SK-MEL-5 (cell line): ENCODE results near the gene MOB3C. TPM values are rescaled to one million over a fixed set of nuclear protein-coding genes. Genes with fewer than 3 reads are reported as not detected.

Experiments
- DNase-seq: peaks from one replicate; pipeline ENCODE4 v3.0.0-alpha.2; 2016; ENCODE audit warnings: low read depth, low spot score
- in situ Hi-C: cut with HindIII; loops from 2 replicates; pipeline ENCODE4 v1.10.0; 2016; ENCODE audit warnings: low sequenced_read_pairs, high pct_unique_total_duplicates, low pct_unique_long_range_greater_than_20kb
- total RNA-seq: library from RNA; depleted of rRNA; stranded (reverse); fragments of >200 nt; shearing (Covaris generic); gene quantifications from 2 replicates; pipeline ENCODE4 v1.2.3, GENCODE V29; 2014; rRNA removed

MOB3C gene
- total RNA-seq, 1 experiment from 2014 or later: 4.8 TPM

DNA sequence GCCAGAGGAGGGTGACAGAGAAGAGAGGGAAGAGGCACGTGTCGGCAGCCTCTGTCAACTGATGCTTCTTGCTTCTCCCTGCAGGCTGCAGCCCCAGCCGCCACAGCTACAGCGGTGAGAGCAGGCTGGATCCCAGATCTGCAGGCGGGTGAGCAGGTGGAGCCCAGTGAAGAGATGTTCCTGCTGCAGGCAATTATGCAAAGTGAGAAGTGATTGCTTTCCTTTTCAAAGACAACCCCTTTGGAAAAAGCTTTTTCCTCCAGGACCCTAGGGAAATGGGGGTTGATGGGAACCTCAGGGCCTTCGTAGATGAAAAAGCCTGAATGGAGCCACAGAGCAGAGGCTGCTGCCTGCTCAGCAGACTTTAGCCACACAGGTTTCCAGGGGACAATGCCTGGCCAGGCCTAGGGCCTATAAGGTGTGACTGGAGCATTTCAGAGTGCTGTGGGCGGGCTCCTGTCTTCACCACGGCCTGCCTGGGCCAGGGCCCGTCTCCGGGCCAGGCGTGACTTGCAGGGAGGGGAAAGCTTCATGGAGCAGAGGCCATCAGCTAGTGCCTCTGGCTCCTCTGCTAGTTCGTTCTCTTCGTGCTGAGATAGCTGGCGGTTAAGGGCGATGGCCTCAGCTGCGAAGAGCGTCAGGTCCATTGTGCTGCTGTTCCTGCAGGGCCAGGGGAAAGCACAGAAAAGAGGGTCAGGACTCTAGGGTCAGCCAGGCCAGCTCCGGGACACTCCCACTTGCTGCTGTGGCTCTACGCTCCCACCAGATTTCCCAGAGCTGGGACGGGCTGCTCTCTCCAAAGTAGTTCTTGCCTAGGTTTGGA is 58.3 kb downstream of the MOB3C start:
- no peak for DNase-seq
- in situ Hi-C loops: no loop called here

Other genes starting within 250 kb of the MOB3C start
- 1.4 and 2.1 TPM in 2 replicates for gene FAAH, start 222.5 kb downstream of the MOB3C start, total RNA-seq
- gene DMBX1, start 127.0 kb downstream of the MOB3C start, total RNA-seq: 0.03 TPM in 1 of 2 replicates, not detected in the other
- gene KNCN, start 65.2 kb downstream of the MOB3C start, total RNA-seq: not detected in 2 replicates
- 14.5 and 16.2 TPM in 2 replicates for gene MKNK1, start 12.5 kb downstream of the MOB3C start, total RNA-seq
- gene ATPAF1, start 51.6 kb upstream of the MOB3C start, total RNA-seq: 62.9 and 68.8 TPM in 2 replicates
- gene TEX38, start 55.0 kb upstream of the MOB3C start, total RNA-seq: not detected in 2 replicates
- gene EFCAB14, start 102.3 kb upstream of the MOB3C start, total RNA-seq: 60.9 and 68.1 TPM in 2 replicates
- not detected in 2 replicates for gene CYP4B1, start 182.2 kb upstream of the MOB3C start, total RNA-seq